DOHH2 (cell line): Measurements from ENCODE around the gene ZFAND3.

Experiments
- H3F3A ChIP-seq: fragments of 200-600 bp; sonication (generic), shearing (Covaris generic); 2 replicates; pipeline ENCODE4 v1.6.0; 2016; ENCODE audit warnings: antibody characterized with exemption, mild to moderate bottlenecking; ENCODE audit not compliant: control insufficient read depth, insufficient read depth
- H3K27ac ChIP-seq: fragments of 200-600 bp; sonication (generic); 2 replicates; pipeline ENCODE4 v1.5.1; 2014; ENCODE audit warnings: low read depth, mild to moderate bottlenecking, low read length, moderate library complexity
- H3K27me3 ChIP-seq: fragments of 200-600 bp; sonication (generic); 2 replicates; pipeline ENCODE4 v1.6.1; 2014; ENCODE audit warnings: mild to moderate bottlenecking, low read length, mixed read lengths; ENCODE audit not compliant: control insufficient read depth
- H3K36me3 ChIP-seq: fragments of 200-600 bp; sonication (generic); 2 replicates; pipeline ENCODE4 v1.6.1; 2014; ENCODE audit warnings: mild to moderate bottlenecking, low read length, moderate library complexity, mixed read lengths; ENCODE audit not compliant: control insufficient read depth
- H3K4me1 ChIP-seq: fragments of 200-600 bp; sonication (generic); 2 replicates; pipeline ENCODE4 v1.6.1; 2014; ENCODE audit warnings: mild to moderate bottlenecking, low read length, mixed read lengths; ENCODE audit not compliant: control insufficient read depth
- H3K4me2 ChIP-seq: fragments of 200-600 bp; sonication (generic); 2 replicates; pipeline ENCODE4 v1.6.0; 2014; ENCODE audit warnings: mild to moderate bottlenecking, low read length, moderate library complexity
- H3K4me3 ChIP-seq: fragments of 200-600 bp; sonication (generic); 2 replicates; pipeline ENCODE4 v1.5.1; 2014; ENCODE audit warnings: mild to moderate bottlenecking, low read length, mixed read lengths
- H3K79me2 ChIP-seq: fragments of 200-600 bp; sonication (generic); 2 replicates; pipeline ENCODE4 v1.6.1; 2014; ENCODE audit warnings: mild to moderate bottlenecking, low read length, mixed read lengths; ENCODE audit not compliant: control insufficient read depth
- H3K9me2 ChIP-seq: fragments of 200-600 bp; sonication (generic); replicated peaks from 2 replicates; pipeline ENCODE4 v1.6.1; 2014; ENCODE audit warnings: mild to moderate bottlenecking, low read length, mixed read lengths; ENCODE audit not compliant: control insufficient read depth
- H3K9me3 ChIP-seq: fragments of 200-600 bp; sonication (generic); 2 replicates; pipeline ENCODE4 v1.6.1; 2014; ENCODE audit warnings: antibody characterized with exemption, low read length, mixed read lengths; ENCODE audit not compliant: control insufficient read depth, insufficient read depth
- H4K20me1 ChIP-seq: fragments of 200-600 bp; sonication (generic); 2 replicates; pipeline ENCODE4 v1.6.0; 2014; ENCODE audit warnings: low read depth, mild to moderate bottlenecking, antibody characterized with exemption, low read length, moderate library complexity; ENCODE audit not compliant: control insufficient read depth, insufficient read depth
- EZH2phosphoT487 ChIP-seq: fragments of 200-600 bp; sonication (generic); IDR thresholded peaks from 2 replicates; pipeline ENCODE4 v1.6.1; 2017; ENCODE audit warnings: borderline replicate concordance, mild to moderate bottlenecking, antibody characterized with exemption, low read length, moderate library complexity, mixed read lengths
- TF ChIP-seq, protein P1 (sequence below): fragments of 200-600 bp; sonication (generic); IDR thresholded peaks from one replicate; pipeline ENCODE4 v1.5.1; 2014; ENCODE audit warnings: antibody characterized with exemption, mild to moderate bottlenecking, low read depth, low read length; ENCODE audit not compliant: poor library complexity, severe bottlenecking

ZFAND3 gene

DNA sequence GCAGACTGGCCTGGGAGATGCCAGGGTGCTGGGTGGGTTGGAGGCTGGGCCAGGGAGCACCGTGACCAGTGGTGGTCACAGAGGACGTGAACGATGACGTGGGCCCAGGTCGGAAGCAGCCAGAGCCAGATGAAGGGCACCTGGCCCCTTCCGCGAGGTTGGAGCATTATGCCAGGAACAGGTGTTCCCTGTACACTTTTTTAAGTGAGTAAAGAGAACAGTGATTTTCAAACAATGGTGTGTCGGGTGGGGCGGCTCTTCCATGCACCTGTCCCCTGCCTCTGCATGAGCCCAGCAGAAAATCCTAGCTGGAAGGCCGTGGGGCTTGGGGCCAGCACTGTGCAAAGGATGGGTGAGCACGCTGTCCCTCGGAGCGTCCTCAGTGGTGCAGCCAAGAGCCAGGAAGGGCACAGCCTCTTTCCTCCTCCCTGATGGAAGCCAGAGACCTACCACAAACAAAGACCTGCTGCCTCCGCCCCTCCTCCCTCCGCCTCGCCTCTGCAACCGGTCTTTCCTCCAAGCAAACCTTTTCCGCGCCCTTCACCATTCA lies 350.5 kb downstream of the ZFAND3 start:
- TF ChIP-seq, protein P1, sequence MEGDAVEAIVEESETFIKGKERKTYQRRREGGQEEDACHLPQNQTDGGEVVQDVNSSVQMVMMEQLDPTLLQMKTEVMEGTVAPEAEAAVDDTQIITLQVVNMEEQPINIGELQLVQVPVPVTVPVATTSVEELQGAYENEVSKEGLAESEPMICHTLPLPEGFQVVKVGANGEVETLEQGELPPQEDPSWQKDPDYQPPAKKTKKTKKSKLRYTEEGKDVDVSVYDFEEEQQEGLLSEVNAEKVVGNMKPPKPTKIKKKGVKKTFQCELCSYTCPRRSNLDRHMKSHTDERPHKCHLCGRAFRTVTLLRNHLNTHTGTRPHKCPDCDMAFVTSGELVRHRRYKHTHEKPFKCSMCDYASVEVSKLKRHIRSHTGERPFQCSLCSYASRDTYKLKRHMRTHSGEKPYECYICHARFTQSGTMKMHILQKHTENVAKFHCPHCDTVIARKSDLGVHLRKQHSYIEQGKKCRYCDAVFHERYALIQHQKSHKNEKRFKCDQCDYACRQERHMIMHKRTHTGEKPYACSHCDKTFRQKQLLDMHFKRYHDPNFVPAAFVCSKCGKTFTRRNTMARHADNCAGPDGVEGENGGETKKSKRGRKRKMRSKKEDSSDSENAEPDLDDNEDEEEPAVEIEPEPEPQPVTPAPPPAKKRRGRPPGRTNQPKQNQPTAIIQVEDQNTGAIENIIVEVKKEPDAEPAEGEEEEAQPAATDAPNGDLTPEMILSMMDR, result no peak
- TF ChIP-seq EZH2phosphoT487, result no peak
- no peak overlapping the region for H3K27ac ChIP-seq

DNA sequence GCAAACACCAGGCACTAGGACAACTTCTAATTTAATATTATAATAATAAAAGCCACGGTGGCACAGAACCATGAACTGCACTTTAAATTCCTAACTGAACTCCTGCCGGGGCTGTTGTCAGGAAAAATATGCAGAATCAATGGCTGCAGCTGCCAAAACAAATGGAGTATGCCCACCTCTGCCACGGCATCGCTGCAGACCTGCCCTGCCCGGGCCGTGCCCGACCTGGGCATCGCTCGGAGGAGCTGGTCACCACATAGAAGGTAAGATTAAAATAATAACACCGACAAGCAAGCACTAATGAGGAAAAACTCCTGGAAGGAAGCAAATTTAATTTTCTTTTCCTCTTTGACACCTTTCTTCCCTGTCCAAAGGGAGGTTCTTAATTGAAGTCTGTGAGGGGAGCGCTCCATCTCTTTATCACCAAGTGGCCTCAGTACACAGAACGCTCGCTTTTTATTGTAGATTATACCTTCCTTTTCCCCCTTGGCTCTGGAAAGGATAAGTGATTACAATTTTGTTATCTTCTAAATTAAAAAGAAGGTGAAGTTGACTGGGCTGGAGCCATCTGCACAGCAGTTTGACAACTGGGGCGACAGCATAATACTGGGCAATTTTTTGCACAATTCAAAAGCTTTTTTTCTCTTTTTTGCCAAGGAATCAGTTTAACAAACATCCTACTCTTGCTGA lies 351.3 kb downstream of the ZFAND3 start:
- Histone ChIP-seq H3K9me2 (no peaks in the 10 kb centered on the region), H3K27me3 (no peaks in the 10 kb centered on the region), H3F3A (no peaks in the 10 kb centered on the region), H3K4me1 (no peaks in the 10 kb centered on the region), H3K4me3 (no peak overlapping the region), H3K9me3 (no peaks in the 10 kb centered on the region), H3K36me3 (no peaks in the 10 kb centered on the region), H3K27ac (no peak overlapping the region), H3K4me2 (no peak overlapping the region), H3K79me2 (no peaks in the 10 kb centered on the region), H4K20me1 (no peaks in the 10 kb centered on the region)
- no peak for TF ChIP-seq EZH2phosphoT487
- TF ChIP-seq, protein P1, result no peak

More for the DNA sequence above, 350.5 kb downstream of the ZFAND3 start:
- no peaks in the 10 kb centered on the region for H3K27me3 ChIP-seq
- no peaks in the 10 kb centered on the region for H3K9me2 ChIP-seq
- no peaks in the 10 kb centered on the region for H4K20me1 ChIP-seq
- H3K79me2 ChIP-seq, result no peaks in the 10 kb centered on the region
- no peaks in the 10 kb centered on the region for H3K9me3 ChIP-seq
- H3K4me3 ChIP-seq, result no peak overlapping the region
- no peak overlapping the region for H3K4me2 ChIP-seq
- no peaks in the 10 kb centered on the region for H3K36me3 ChIP-seq
- H3F3A ChIP-seq, result no peaks in the 10 kb centered on the region
- H3K4me1 ChIP-seq, result no peaks in the 10 kb centered on the region

GRCh38 chr6:38171997-38172738 lies 352.6 kb downstream of the ZFAND3 start:
- no peaks in the 10 kb centered on the region for H3K36me3 ChIP-seq
- no peaks in the 10 kb centered on the region for H3K4me1 ChIP-seq
- no peak overlapping the region for H3K27ac ChIP-seq
- no peaks in the 10 kb centered on the region for H4K20me1 ChIP-seq
- no peaks in the 10 kb centered on the region for H3K27me3 ChIP-seq
- H3K9me3 ChIP-seq, result no peaks in the 10 kb centered on the region
- no peaks in the 10 kb centered on the region for H3K79me2 ChIP-seq
- no peaks in the 10 kb centered on the region for H3F3A ChIP-seq
- no peak overlapping the region for H3K4me2 ChIP-seq
- H3K9me2 ChIP-seq, result no peaks in the 10 kb centered on the region
- H3K4me3 ChIP-seq, result no peak overlapping the region
- TF ChIP-seq EZH2phosphoT487, result no peak
- TF ChIP-seq, protein P1, result no peak
